NCI-H1105 treated with DMSO at 0.1 percent for 48 hours (cell line): ENCODE measurements around the gene RABGGTA.
"Not testable (repeated sequence)": the region's sequence is repeated elsewhere in the genome, so short reads cannot be mapped to it uniquely, and the experiment has no call there.

ENCODE experiments used
- DNase-seq: peaks from one replicate; lab custom pipeline; 2025; lab: John Stamatoyannopoulos, UW

Gene RABGGTA

GRCh38 chr14:24260780-24261157 is 10.6 kb downstream of the RABGGTA start:
- DNase-seq = no peak

- no peak for DNase-seq
Measured at GRCh38 chr14:24260026-24260779, 11.2 kb downstream of the RABGGTA start.

GRCh38 chr14:24259282-24260025 is 11.9 kb downstream of the RABGGTA start:
- no peak for DNase-seq

- DNase-seq = no peak
Measured at GRCh38 chr14:24258548-24259265, 12.7 kb downstream of the RABGGTA start.

GRCh38 chr14:24258119-24258518 is 13.3 kb downstream of the RABGGTA start:
- no peak for DNase-seq

GRCh38 chr14:24256960-24257359 is 14.4 kb downstream of the RABGGTA start:
- no peak for DNase-seq

- no peak for DNase-seq
Measured at GRCh38 chr14:24255931-24256711, 15.3 kb downstream of the RABGGTA start.

- no peak for DNase-seq
Measured at GRCh38 chr14:24255438-24255837, 16.0 kb downstream of the RABGGTA start.

- DNase-seq = no peak
Measured at GRCh38 chr14:24254630-24255392, 16.6 kb downstream of the RABGGTA start.

- DNase-seq = no peak
Measured at GRCh38 chr14:24253936-24254335, 17.5 kb downstream of the RABGGTA start.

- no peak for DNase-seq
Measured at GRCh38 chr14:24252289-24253124, 18.9 kb downstream of the RABGGTA start.

- DNase-seq = no peak
Measured at GRCh38 chr14:24251880-24252288, 19.5 kb downstream of the RABGGTA start.

- DNase-seq = no peak
Measured at GRCh38 chr14:24250354-24250753, 21.0 kb downstream of the RABGGTA start.

GRCh38 chr14:24249230-24250021 is 22.0 kb downstream of the RABGGTA start:
- DNase-seq = no peak

GRCh38 chr14:24247422-24247821 is 24.0 kb downstream of the RABGGTA start:
- no peak for DNase-seq

GRCh38 chr14:24246765-24247212 is 24.6 kb downstream of the RABGGTA start:
- DNase-seq = no peak

GRCh38 chr14:24245350-24245749 is 26.0 kb downstream of the RABGGTA start:
- not testable (repeated sequence) for DNase-seq

- no peak for DNase-seq
Measured at GRCh38 chr14:24243336-24243836, 28.0 kb downstream of the RABGGTA start.

- DNase-seq = peak; percentile 97
Measured at GRCh38 chr14:24241829-24242443, 29.5 kb downstream of the RABGGTA start.
